NT2/D1 (cell line): ENCODE data around the gene LIG1.

Experiments used
- YY1 ChIP-seq: IDR thresholded peaks from 2 replicates; pipeline ENCODE4 v1.6.1; 2011; ENCODE audit not compliant: insufficient read length, insufficient read depth
- ZNF274 ChIP-seq: IDR thresholded peaks from 2 replicates; pipeline ENCODE4 v1.6.1; 2011; ENCODE audit warnings: mild to moderate bottlenecking, low read depth, low read length

DNA sequence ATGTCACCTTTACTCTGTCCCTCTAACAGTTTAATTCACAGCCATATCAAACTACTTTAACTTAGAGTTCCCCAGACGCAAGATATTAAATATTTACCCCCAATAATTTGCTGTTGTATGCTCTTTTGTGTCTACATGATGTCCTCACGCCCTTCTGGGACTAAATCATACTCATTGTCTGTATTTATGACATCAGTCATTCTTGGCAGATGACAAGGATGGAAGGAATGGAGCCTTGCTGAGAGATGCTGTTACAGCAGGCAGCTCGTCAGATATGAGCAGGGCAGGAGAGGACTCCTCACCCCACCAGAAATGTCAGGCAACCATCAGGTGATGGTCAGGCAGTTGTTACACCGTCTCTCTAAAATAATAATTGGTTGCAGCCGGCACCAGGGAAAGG, 43.8 kb upstream of the LIG1 start:
- TF ChIP-seq ZNF274 (no peak), YY1 (no peak)
